Activated T-cell treated with anti-CD3 and anti-CD28 coated beads for 4 hours (primary cell): Measurements from ENCODE around the gene SMTNL1.

ENCODE experiments used
- DNase-seq: peaks from one replicate; pipeline ENCODE4 v3.0.0-alpha.2; 2020

The SMTNL1 gene

DNA sequence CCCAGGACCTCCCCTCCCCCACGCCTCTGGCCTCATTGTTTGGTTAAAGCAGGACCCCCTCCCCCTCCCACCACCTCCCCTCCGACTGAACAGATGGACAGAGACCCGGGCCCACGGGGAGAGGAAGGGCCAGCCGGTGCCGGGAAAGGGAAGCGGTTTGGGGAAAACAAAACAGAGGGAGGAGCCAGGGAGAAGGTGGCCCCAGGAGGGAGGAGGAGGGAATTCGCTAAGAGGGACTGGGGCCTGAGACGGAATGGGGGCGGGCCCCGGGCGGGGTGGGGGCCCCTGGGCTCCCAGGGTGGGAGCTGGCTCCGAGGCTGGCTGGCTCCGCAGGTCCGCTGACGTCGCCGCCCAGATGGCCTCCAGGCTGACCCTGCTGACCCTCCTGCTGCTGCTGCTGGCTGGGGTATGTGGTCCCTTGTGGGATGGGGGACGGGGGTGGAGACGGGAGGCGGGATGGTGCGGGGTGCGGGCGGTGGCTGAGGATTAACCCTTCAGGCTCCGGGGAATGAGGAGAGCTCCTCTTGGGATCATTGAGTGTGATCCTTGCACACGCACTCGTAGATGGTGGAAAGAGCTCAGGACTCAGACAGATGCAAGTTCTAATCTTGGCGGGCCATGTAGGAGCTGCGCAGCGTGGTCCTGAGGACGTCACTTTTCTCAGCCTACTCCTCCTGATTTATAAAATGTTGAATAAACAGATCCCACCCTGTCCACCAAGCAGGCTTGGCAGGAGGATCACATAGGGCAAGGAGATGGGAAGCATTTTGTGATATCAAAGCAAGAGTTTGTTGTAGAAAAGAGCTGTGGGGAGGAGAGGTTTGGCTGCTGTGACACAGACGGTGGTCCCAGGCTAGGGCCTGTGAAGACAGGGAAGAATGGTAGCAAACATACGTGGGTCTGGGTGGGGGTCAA, 60.8 kb downstream of the SMTNL1 start:
- DNase-seq, result no peak

DNA sequence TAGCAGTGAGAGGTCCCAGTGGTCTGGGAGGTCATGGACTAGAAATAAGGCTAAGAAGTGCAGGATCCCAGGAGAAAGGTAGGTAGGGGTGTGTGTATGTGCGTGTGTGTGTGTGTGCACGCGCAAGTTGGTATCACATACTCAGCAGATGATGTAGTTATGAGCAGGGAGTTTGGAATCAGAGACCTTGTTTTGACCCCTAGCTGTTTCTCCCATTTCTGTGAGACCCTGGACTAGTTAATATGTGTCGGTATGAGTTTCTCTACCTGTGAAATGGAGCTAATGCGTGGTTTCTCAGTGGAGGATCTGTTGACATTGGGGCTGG, 61.4 kb downstream of the SMTNL1 start:
- no peak for DNase-seq

GRCh38 chr11:57599381-57599780, 62.0 kb downstream of the SMTNL1 start:
- DNase-seq, result no peak
